DND-41 (cell line): ENCODE data around the gene PTGS1.

Source experiments
- ATAC-seq: fragments of 200-7000 bp; cut with Tn5 transposase; 3 replicates; pipeline ENCODE4 v1.9.1; 2021; ENCODE audit warnings: low read depth; ENCODE audit not compliant: insufficient read depth
- DNase-seq: peaks from one replicate; pipeline ENCODE4 v3.0.0-alpha.2; 2020
- H2AFZ ChIP-seq: 2 replicates; pipeline ENCODE4 v1.6.0; 2012; ENCODE audit warnings: low read depth, low read length
- H3K27ac ChIP-seq: 2 replicates; pipeline ENCODE4 v1.5.1; 2012; ENCODE audit warnings: low read length, inconsistent platforms
- H3K27me3 ChIP-seq: fragments of 200-600 bp; sonication (generic); 2 replicates; pipeline ENCODE4 v1.6.0; 2012; ENCODE audit warnings: low read length, mild to moderate bottlenecking, inconsistent platforms; ENCODE audit not compliant: insufficient read depth, poor library complexity
- H3K36me3 ChIP-seq: 2 replicates; pipeline ENCODE4 v1.5.1; 2012; ENCODE audit warnings: low read length, inconsistent platforms; ENCODE audit not compliant: insufficient read depth
- H3K4me1 ChIP-seq: 2 replicates; pipeline ENCODE4 v1.5.1; 2012; ENCODE audit warnings: mild to moderate bottlenecking, low read length; ENCODE audit not compliant: insufficient read depth
- H3K4me2 ChIP-seq: 2 replicates; pipeline ENCODE4 v1.6.0; 2012; ENCODE audit warnings: mild to moderate bottlenecking, moderate library complexity, low read length, inconsistent platforms; ENCODE audit not compliant: insufficient read depth
- H3K4me3 ChIP-seq, 2 experiments: fragments of 200-600 bp in 1 of 2; shearing (Covaris generic) in 1 of 2; 2 replicates each; pipeline ENCODE4 v1.5.1; 2012 to 2016; ENCODE audit warnings: inconsistent platforms in 2 of 2, low read length in 2 of 2, mild to moderate bottlenecking in 2 of 2, low read depth in 1 of 2, moderate library complexity in 1 of 2
- H3K79me2 ChIP-seq: 2 replicates; pipeline ENCODE4 v1.6.0; 2012; ENCODE audit warnings: low read length, inconsistent platforms; ENCODE audit not compliant: insufficient read depth
- H3K9ac ChIP-seq: 2 replicates; pipeline ENCODE4 v1.6.0; 2012; ENCODE audit warnings: low read depth, mild to moderate bottlenecking, inconsistent platforms, low read length, moderate library complexity
- H3K9me3 ChIP-seq: 2 replicates; pipeline ENCODE4 v1.5.1; 2012; ENCODE audit warnings: low read length, moderate library complexity, mild to moderate bottlenecking, inconsistent platforms; ENCODE audit not compliant: insufficient read depth, severe bottlenecking
- H4K20me1 ChIP-seq: 2 replicates; pipeline ENCODE4 v1.6.0; 2012; ENCODE audit warnings: low read length; ENCODE audit not compliant: insufficient read depth
- CTCF ChIP-seq: IDR thresholded peaks from 2 replicates; pipeline ENCODE4 v1.5.1; 2012; ENCODE audit warnings: borderline replicate concordance, low read length, moderate library complexity, mild to moderate bottlenecking; ENCODE audit not compliant: poor library complexity, severe bottlenecking; ENCODE audit errors: extremely low read depth
- EZH2 ChIP-seq: IDR thresholded peaks from 3 replicates; pipeline ENCODE4 v1.6.1; 2012; ENCODE audit warnings: borderline replicate concordance, low read depth, mild to moderate bottlenecking, moderate library complexity, low read length, inconsistent platforms; ENCODE audit not compliant: severe bottlenecking

Gene PTGS1

GRCh38 chr9:122367774-122368460 is 2.9 kb upstream of the PTGS1 start:
- Histone ChIP-seq H3K27ac (no peak overlapping the region), H3K79me2 (no peaks in the 10 kb centered on the region), H2AFZ (no peak overlapping the region), H3K4me3 (no peak overlapping the region), H3K4me1 (no peaks in the 10 kb centered on the region), H3K36me3 (no peaks in the 10 kb centered on the region), H3K4me2 (no peak overlapping the region), H4K20me1 (no peaks in the 10 kb centered on the region), H3K9ac (no peak overlapping the region), H3K27me3 (no peaks in the 10 kb centered on the region), H3K9me3 (no peaks in the 10 kb centered on the region)
- ATAC-seq (no peak), DNase-seq (no peak)
- TF ChIP-seq EZH2, result no peak
- no peak for TF ChIP-seq CTCF

- H2AFZ ChIP-seq, result no peak overlapping the region
- no peaks in the 10 kb centered on the region for H3K9me3 ChIP-seq
- H4K20me1 ChIP-seq, result no peaks in the 10 kb centered on the region
- H3K9ac ChIP-seq, result no peak overlapping the region
- no peak for DNase-seq
- H3K4me1 ChIP-seq, result no peaks in the 10 kb centered on the region
- ATAC-seq, result no peak
- no peak overlapping the region for H3K4me2 ChIP-seq
- TF ChIP-seq EZH2, result no peak
- TF ChIP-seq CTCF, result no peak
- no peak overlapping the region for H3K4me3 ChIP-seq
- H3K79me2 ChIP-seq, result no peaks in the 10 kb centered on the region
- H3K27ac ChIP-seq, result no peak overlapping the region
- H3K36me3 ChIP-seq, result no peaks in the 10 kb centered on the region
- H3K27me3 ChIP-seq, result no peaks in the 10 kb centered on the region
These were observed 2.2 kb upstream of the PTGS1 start for GRCh38 chr9:122368642-122369041.

GRCh38 chr9:122370303-122370702 is 521 bp upstream of the PTGS1 start:
- DNase-seq, result no peak

More at GRCh38 chr9:122370303-122370702, 521 bp upstream of the PTGS1 start:
- no peak overlapping the region for H3K4me3 ChIP-seq
- H3K36me3 ChIP-seq, result no peaks in the 10 kb centered on the region
- no peaks in the 10 kb centered on the region for H3K79me2 ChIP-seq
- no peaks in the 10 kb centered on the region for H3K9me3 ChIP-seq
- H3K4me1 ChIP-seq, result no peaks in the 10 kb centered on the region
- H4K20me1 ChIP-seq, result no peaks in the 10 kb centered on the region
- no peak overlapping the region for H3K4me2 ChIP-seq
- ATAC-seq, result no peak
- no peak overlapping the region for H2AFZ ChIP-seq
- TF ChIP-seq CTCF (no peak), EZH2 (no peak)
- no peak overlapping the region for H3K9ac ChIP-seq
- no peak overlapping the region for H3K27ac ChIP-seq
- H3K27me3 ChIP-seq, result no peaks in the 10 kb centered on the region
